NCI-H1105 (cell line): Measurements from ENCODE around the gene ALPK1.
"Not testable (repeated sequence)": the region's sequence is repeated elsewhere in the genome, so short reads cannot be mapped to it uniquely, and the experiment has no call there.

Experiments
- DNase-seq: peaks from one replicate; lab custom pipeline; 2025; lab: John Stamatoyannopoulos, UW

Gene ALPK1

DNA sequence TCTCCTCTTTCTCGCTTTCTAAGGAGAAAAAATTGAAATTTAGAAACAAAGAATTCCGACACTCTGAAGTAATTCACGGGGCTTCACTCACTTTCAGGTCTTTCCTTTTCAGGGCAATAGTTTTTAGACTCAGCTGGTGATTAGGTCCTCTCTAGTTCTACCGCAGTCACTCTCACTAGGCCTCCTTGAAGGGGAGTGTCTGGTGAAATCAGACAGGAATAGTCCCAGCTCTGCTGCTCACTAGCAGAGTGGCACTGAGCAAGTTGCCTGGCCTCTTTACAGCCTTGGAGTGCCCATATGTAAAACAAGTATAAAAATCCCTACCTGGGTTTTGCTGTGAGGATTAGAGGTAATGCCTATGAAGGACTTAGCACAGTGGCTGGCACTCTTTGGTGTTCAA lies 154.7 kb downstream of the ALPK1 start:
- DNase-seq: no peak

DNA sequence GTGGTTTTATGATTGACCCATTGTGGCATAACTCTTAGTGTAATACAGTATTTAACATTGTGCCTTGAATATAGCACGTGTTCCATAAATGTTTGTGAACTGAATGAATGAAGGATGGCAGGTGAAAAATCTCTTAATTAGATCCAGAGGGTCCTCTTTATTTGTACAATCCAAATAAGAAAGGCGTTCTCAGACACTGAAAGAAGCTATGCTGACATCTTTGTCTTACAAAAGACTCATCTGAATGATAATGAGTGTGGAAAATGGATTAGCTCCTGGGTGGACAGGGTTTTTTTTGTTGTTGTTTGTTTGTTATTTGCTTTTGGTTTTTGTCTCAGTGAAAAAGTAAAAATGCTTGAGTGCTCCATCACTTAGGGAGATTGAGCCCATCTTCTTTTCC lies 156.2 kb downstream of the ALPK1 start:
- no peak for DNase-seq

DNA sequence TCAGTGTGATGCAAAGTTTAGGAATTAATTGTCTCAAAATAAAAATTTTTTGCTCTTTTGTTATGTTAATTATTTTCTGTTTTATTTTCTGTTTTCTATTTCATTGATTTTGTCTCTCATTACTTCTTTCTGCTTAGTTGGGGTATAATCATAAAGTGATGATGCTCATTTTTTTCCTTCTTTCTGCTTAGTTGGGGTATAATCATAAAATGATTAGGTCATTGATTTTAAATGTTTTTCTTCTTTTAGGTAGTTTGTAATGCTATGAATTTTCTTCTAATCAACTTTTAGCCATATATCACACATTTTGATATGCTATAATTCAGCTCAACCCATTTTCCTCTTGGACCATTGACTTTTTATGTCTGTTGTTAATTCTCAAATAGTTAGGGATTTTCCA lies 175.1 kb downstream of the ALPK1 start:
- DNase-seq: no peak

DNA sequence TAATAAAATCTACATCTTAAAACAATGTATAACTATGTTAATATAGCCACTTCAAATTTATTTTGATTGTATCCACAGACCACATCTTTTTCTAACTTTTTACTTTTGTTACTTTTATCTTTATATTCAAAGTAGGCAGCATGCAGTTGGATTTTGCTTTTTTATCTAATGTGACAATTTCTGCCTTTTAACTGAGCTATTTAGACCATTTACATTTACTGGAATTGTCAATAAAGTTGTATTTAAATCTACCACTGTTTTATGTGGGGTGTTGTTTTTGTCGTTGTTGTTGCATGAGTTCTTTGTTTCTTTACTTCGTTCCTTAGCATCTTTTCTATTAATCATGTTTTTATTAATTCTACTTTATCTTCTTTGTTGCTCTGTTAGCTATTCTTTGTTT lies 176.8 kb downstream of the ALPK1 start:
- DNase-seq: no peak

DNA sequence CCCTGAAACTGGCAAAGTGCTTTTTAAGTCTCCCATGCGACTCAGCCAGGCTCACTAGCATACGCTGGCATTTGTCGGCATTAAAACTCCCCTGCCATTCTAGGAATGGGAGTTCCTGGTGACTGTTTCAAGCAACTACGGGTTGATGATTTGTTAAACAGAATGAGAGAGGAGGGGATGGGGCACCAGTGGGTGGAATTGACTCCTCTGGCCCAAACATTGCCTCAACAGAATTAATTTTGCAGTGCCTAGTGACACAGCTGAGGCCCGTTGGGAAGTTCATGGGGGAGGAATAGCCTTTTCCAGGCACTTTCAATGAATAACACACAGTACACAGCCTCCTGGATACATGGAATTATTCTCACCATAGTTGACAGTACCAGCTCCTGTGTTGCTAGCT lies 188.8 kb downstream of the ALPK1 start:
- DNase-seq: no peak

DNA sequence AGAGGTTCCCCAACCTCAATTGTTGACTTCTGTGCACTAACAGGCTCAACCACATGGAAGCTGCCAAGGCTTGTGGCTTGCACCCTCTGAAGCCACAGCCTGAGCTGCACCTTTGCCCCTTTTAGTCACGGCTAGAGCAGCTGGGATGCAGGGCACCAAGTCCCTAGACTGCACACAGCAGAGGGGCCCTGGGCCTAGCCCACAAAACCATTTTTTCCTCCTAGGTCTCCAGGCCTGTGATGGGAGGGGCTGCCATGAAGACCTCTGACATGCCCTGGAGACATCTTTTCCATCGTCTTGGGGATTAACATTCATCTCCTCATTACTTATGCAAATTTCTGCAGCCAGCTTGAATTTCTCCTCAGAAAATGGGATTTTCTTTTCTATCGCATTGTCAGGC lies 193.6 kb downstream of the ALPK1 start:
- not testable (repeated sequence) for DNase-seq
